WTC11 (cell line): ENCODE results near the gene CAPZB.

Experiments used
- CTCF ChIP-seq: fragments of 200-600 bp; IDR thresholded peaks from 2 replicates; pipeline ENCODE4 v1.8.0; 2022; ENCODE audit warnings: antibody characterized with exemption
- NR2C2 ChIP-seq: sonication (generic); formaldehyde crosslinking; IDR thresholded peaks from 2 replicates; pipeline ENCODE4 v1.8.0; 2022; ENCODE audit warnings: mild to moderate bottlenecking, missing genetic modification reagents
- NR3C1 ChIP-seq: sonication (generic); formaldehyde crosslinking; conservative IDR thresholded peaks from 2 replicates; pipeline ENCODE4 v1.8.1; 2023; ENCODE audit warnings: low read depth, mild to moderate bottlenecking, missing genetic modification reagents
- STAT6 ChIP-seq: sonication (generic); formaldehyde crosslinking; conservative IDR thresholded peaks from 2 replicates; pipeline ENCODE4 v1.8.1; 2023; ENCODE audit warnings: mild to moderate bottlenecking, low read depth, missing genetic modification reagents, moderate library complexity
- TEAD4 ChIP-seq: sonication (generic); formaldehyde crosslinking; IDR thresholded peaks from 2 replicates; pipeline ENCODE4 v1.8.0; 2022; ENCODE audit warnings: mild to moderate bottlenecking, missing genetic modification reagents
- TP53 ChIP-seq: sonication (generic); formaldehyde crosslinking; IDR thresholded peaks from 2 replicates; pipeline ENCODE4 v1.8.1; 2023; ENCODE audit warnings: mild to moderate bottlenecking, missing genetic modification reagents
- ZNF263 ChIP-seq: sonication (generic); formaldehyde crosslinking; IDR thresholded peaks from 2 replicates; pipeline ENCODE4 v1.8.1; 2022; ENCODE audit warnings: low read depth, mild to moderate bottlenecking, moderate library complexity, missing genetic modification reagents
- TF ChIP-seq, protein P1 (sequence below): sonication (generic); formaldehyde crosslinking; IDR thresholded peaks from 2 replicates; pipeline ENCODE4 v1.8.0; 2022; ENCODE audit warnings: mild to moderate bottlenecking, missing genetic modification reagents

DNA sequence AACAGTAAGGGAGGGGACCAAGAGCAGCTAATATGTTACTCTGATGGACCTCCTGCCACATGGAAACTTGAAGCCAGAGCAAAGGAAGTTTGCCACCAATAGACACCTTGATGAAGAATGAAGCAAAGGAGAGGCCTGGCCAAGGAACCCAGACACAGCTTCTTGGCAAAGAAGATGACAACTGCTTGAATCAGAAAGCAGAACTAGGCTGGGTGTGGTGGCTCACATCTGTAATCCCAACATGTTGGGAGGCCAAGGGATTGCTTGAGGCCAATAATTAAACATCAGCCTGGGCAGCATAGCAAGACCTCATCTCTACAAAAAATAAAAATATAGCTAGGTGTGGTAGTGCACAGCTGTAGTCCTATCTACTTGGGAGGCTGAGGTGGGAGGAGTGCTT is 31.7 kb upstream of the CAPZB start:
- TF ChIP-seq CTCF (no peak), ZNF263 (no peak), NR2C2 (no peak), NR3C1 (CRISPR knock-in tag) (no peak), TP53 (CRISPR knock-in tag) (no peak), TEAD4 (CRISPR knock-in tag) (no peak), STAT6 (CRISPR knock-in tag) (no peak)
- TF ChIP-seq, protein P1, sequence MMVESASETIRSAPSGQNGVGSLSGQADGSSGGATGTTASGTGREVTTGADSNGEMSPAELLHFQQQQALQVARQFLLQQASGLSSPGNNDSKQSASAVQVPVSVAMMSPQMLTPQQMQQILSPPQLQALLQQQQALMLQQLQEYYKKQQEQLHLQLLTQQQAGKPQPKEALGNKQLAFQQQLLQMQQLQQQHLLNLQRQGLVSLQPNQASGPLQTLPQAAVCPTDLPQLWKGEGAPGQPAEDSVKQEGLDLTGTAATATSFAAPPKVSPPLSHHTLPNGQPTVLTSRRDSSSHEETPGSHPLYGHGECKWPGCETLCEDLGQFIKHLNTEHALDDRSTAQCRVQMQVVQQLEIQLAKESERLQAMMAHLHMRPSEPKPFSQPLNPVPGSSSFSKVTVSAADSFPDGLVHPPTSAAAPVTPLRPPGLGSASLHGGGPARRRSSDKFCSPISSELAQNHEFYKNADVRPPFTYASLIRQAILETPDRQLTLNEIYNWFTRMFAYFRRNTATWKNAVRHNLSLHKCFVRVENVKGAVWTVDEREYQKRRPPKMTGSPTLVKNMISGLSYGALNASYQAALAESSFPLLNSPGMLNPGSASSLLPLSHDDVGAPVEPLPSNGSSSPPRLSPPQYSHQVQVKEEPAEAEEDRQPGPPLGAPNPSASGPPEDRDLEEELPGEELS (CRISPR knock-in tag), result no peak
